ENCODE measurements around the gene EN2.

GRCh38 chr7:155489158-155489840, 31.4 kb downstream of the EN2 start:
- TF ChIP-seq CTCF (IDR thresholded peaks at IDR 0.05) (no peak), POLR2A (IDR thresholded peaks at IDR 0.05) (no peak)

All from adrenal gland (tissue), 5 donors.